Cardiac fibroblast (primary cell): ENCODE measurements around the gene KLHDC7B.
"Not testable (repeated sequence)": the region's sequence is repeated elsewhere in the genome, so short reads cannot be mapped to it uniquely, and the experiment has no call there.

ENCODE experiments used
- DNase-seq, 2 donors: peaks; one replicate each; pipeline versions ENCODE4 v3.0.0 to v3.0.0-alpha.2; 2010; ENCODE audit warnings: low read depth in 2 of 2
- H3K4me3 ChIP-seq, 2 donors: replicated peaks in 1 of 2; 1 replicate in 1 of 2; 2 replicates in 1 of 2; pipeline ENCODE4 v1.5.1; 2011; ENCODE audit warnings: low read depth in 2 of 2, low read length in 2 of 2, mild to moderate bottlenecking in 2 of 2, moderate library complexity in 1 of 2
- CTCF ChIP-seq: IDR thresholded peaks from one replicate; pipeline ENCODE4 v1.5.1; 2011; ENCODE audit warnings: low read depth, mild to moderate bottlenecking, low read length, inconsistent platforms

The KLHDC7B gene

GRCh38 chr22:50518606-50519005 lies 27.1 kb upstream of the KLHDC7B start:
- TF ChIP-seq CTCF = no peak
- no peak overlapping the region for H3K4me3 ChIP-seq
- no peak for DNase-seq

GRCh38 chr22:50519151-50519550 lies 26.5 kb upstream of the KLHDC7B start:
- DNase-seq = no peak
- H3K4me3 ChIP-seq = no peak overlapping the region
- TF ChIP-seq CTCF = no peak

GRCh38 chr22:50520184-50520583 lies 25.5 kb upstream of the KLHDC7B start:
- not testable (repeated sequence) for H3K4me3 ChIP-seq

GRCh38 chr22:50520826-50521453 lies 24.8 kb upstream of the KLHDC7B start:
- no peak overlapping the region for H3K4me3 ChIP-seq
- no peak for TF ChIP-seq CTCF
- DNase-seq = no peak

More at GRCh38 chr22:50520184-50520583, 25.5 kb upstream of the KLHDC7B start:
- DNase-seq = not testable (repeated sequence)

- TF ChIP-seq CTCF = no peak
- H3K4me3 ChIP-seq = no peak overlapping the region
- no peak for DNase-seq
Observed at GRCh38 chr22:50521710-50522109, 24.0 kb upstream of the KLHDC7B start.

GRCh38 chr22:50522208-50522805 lies 23.4 kb upstream of the KLHDC7B start:
- H3K4me3 ChIP-seq = no peak overlapping the region
- TF ChIP-seq CTCF = no peak
- DNase-seq = no peak

GRCh38 chr22:50522806-50523438 lies 22.8 kb upstream of the KLHDC7B start:
- no peak for DNase-seq
- no peak for TF ChIP-seq CTCF
- no peak overlapping the region for H3K4me3 ChIP-seq
